Measurements from ENCODE around the gene MAML2. TPM values are rescaled to one million over a fixed set of nuclear protein-coding genes. Genes with fewer than 3 reads are reported as not detected.

MAML2 gene
- total and polyA plus RNA-seq, 9 of the 15 experiments (the other 6 are each of a cell fraction or from before 2014, with no cell fraction given): 0.79 to 6.8 (median 4.8) TPM

- TF ChIP-seq HNRNPUL1 (IDR thresholded peaks at IDR 0.05; ENCODE audit: low read length) (no peak), ZNF324 (CRISPR knock-in tag; IDR thresholded peaks at IDR 0.05) (no peak), TOE1 (IDR thresholded peaks at IDR 0.05; ENCODE audit: borderline replicate concordance) (no peak), TOE1 (CRISPR knock-in tag; IDR thresholded peaks at IDR 0.05; ENCODE audit: borderline replicate concordance, low read depth) (no peak), CBFA2T3 (IDR thresholded peaks at IDR 0.05) (peak; percentile 85), L3MBTL2 (IDR thresholded peaks at IDR 0.05) (no peak), BRD9 (IDR thresholded peaks at IDR 0.05; ENCODE audit: low read depth, partially characterized antibody) (no peak), CBFA2T2 (conservative IDR thresholded peaks at IDR 0.05) (peak; percentile 62), PTBP1 (IDR thresholded peaks at IDR 0.05; ENCODE audit: low read depth, low read length) (no peak), BACH1 (tag; IDR thresholded peaks at IDR 0.05) (no peak), NFIX (CRISPR knock-in tag; IDR thresholded peaks at IDR 0.05; ENCODE audit: low read depth) (no peak), ARID1B (IDR thresholded peaks at IDR 0.05) (peak; percentile 63), PHF21A (IDR thresholded peaks at IDR 0.05; ENCODE audit: borderline replicate concordance, low read depth) (peak; percentile 97), CC2D1A (IDR thresholded peaks at IDR 0.05) (no peak), RBM17 (IDR thresholded peaks at IDR 0.05; ENCODE audit: borderline replicate concordance, low read depth, low read length) (no peak), CBX3 (IDR thresholded peaks at IDR 0.05; ENCODE audit: borderline replicate concordance in 1 of 2, low read length in 2 of 2) (no peak), HDAC6 (IDR thresholded peaks at IDR 0.05; ENCODE audit: low read depth, low read length) (no peak), TAL1 (IDR thresholded peaks at IDR 0.05) (peak; percentile 30; the same call in 1 of the 2 replicates), ZKSCAN1 (IDR thresholded peaks at IDR 0.05; ENCODE audit: low read depth, low read length) (no peak), DPF2 (IDR thresholded peaks at IDR 0.05) (0 out of 2 replicates have a peak, but pooled peaks have one; percentile 33), BCOR (IDR thresholded peaks at IDR 0.05) (no peak), SMAD4 (CRISPR knock-in tag; conservative IDR thresholded peaks at IDR 0.05) (no peak), POLR2B (IDR thresholded peaks at IDR 0.05; ENCODE audit: low read depth, partially characterized antibody) (no peak), DIDO1 (tag; IDR thresholded peaks at IDR 0.05; ENCODE audit: low read depth) (no peak)
Measured at GRCh38 chr11:96303980-96304379, 39.0 kb downstream of the MAML2 start (continued).

Measured in K562 (cell line).